D721Med (cell line): ENCODE data around the gene KCNMB1.

Source experiments
- DNase-seq: peaks from one replicate; pipeline ENCODE4 v3.0.0; 2011; ENCODE audit warnings: low spot score; ENCODE audit not compliant: insufficient read length
- FAIRE-seq: peaks from 2 replicates; lab custom pipeline; 2011; peaks lifted over from hg19 to GRCh38; lab: Jason Lieb, UNC
- TF ChIP-seq, protein P1 (sequence below): IDR thresholded peaks from 2 replicates; pipeline ENCODE4 v1.5.1; 2012; ENCODE audit warnings: mild to moderate bottlenecking, control low read depth; ENCODE audit not compliant: insufficient read depth; ENCODE audit errors: missing control alignments

KCNMB1 gene

DNA sequence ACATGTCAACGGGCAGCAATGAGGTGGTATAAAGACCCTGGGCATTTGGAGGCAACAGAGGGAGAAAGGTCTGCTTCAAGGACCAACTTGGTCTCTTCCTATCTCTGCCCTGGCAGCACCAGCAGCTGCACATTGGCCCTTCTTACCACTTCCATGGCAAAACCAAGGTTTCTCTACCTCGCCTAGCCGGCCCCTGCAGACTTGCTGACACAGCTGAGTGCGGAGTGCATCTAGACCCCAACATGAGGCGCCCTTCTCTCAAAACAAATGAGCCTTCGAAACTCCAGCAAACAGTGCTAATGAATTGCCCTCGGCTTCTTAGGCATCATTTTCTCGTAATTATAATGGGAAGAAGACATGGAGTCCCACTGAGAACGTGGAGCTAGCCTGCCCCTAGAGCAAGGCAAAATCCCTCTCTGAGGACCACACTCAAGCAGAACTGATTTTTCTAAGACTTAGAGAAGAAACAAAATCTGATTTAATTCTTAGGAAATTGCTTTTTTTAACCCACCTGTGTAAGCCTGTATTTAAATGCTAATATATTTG is 42.1 kb downstream of the KCNMB1 start:
- TF ChIP-seq, protein P1, sequence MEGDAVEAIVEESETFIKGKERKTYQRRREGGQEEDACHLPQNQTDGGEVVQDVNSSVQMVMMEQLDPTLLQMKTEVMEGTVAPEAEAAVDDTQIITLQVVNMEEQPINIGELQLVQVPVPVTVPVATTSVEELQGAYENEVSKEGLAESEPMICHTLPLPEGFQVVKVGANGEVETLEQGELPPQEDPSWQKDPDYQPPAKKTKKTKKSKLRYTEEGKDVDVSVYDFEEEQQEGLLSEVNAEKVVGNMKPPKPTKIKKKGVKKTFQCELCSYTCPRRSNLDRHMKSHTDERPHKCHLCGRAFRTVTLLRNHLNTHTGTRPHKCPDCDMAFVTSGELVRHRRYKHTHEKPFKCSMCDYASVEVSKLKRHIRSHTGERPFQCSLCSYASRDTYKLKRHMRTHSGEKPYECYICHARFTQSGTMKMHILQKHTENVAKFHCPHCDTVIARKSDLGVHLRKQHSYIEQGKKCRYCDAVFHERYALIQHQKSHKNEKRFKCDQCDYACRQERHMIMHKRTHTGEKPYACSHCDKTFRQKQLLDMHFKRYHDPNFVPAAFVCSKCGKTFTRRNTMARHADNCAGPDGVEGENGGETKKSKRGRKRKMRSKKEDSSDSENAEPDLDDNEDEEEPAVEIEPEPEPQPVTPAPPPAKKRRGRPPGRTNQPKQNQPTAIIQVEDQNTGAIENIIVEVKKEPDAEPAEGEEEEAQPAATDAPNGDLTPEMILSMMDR, result no peak
- FAIRE-seq (no peak), DNase-seq (no peak)

GRCh38 chr5:170345971-170346370 is 43.2 kb downstream of the KCNMB1 start:
- no peak for DNase-seq
- TF ChIP-seq, protein P1, result no peak
- no peak for FAIRE-seq

DNA sequence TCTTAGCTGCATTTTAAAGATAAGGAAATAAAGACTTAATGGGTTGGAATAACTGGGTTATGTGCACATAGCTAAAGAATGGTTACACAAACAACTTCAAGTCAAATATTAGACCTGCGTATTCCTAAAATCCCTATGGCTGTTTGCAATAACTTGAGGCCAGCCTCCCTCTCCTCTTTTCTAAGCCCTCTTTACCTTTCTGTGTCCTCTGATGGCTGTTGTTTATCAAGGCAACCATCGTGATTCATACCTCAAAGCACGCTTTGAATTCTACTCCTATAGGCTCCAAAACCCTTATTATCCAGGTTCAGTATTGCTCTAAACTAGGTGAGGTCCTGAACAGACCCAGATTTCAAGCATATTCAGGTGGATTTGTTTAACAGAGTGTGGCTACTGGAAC is 46.0 kb downstream of the KCNMB1 start:
- DNase-seq (no peak), FAIRE-seq (no peak)
- TF ChIP-seq, protein P1, result no peak

DNA sequence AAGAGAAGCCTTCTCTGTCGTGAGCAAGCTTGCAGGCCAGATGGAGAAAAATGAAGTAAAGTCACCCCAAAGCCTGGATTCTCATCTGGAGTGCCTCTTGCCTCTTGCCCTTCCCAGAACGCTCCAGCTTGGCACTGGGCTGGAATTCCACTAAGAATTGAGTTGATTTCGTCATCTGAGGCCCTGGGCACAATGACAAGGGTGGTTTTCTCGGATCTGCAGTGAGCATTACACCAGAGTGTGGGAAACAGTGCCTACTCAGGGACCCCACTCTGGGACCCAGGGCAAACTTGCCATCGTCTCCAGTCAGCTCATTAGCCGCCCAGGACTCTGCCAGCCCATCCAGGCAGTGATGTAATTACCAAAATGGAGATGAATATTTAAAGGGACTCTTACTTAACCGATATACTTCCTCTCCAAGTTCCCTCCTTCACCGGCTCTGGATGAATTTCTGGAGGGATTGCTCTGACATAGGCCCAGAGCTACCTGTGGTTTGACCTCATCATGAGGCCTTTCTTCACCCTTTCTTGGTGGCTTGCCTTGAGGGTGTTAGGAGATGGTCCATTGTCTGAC is 46.9 kb downstream of the KCNMB1 start:
- FAIRE-seq, result no peak
- TF ChIP-seq, protein P1, result no peak
- no peak for DNase-seq

- TF ChIP-seq, protein P1, result no peak
- FAIRE-seq (no peak), DNase-seq (no peak)
Observed at GRCh38 chr5:170341545-170341944, 47.6 kb downstream of the KCNMB1 start.

DNA sequence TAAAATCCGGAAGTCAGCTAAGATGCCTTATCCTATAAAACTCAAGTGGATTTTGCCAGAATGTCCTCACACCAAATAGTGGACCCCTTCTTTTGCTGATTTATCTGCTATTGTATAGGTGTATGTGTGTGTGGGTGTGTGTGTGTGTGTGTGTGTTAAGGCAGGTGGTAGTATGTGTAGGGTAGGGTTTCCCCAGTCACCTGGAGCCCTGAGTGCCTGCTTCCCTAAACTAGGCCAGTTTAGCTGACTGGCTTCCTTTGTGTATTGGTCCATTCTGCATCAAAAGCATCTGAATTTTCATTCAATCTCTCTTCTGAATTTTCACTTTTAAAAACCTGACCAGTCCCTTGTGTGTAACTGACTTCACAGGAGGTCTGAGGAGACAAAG is 49.4 kb downstream of the KCNMB1 start:
- no peak for DNase-seq
- FAIRE-seq, result no peak
- TF ChIP-seq, protein P1, result no peak

DNA sequence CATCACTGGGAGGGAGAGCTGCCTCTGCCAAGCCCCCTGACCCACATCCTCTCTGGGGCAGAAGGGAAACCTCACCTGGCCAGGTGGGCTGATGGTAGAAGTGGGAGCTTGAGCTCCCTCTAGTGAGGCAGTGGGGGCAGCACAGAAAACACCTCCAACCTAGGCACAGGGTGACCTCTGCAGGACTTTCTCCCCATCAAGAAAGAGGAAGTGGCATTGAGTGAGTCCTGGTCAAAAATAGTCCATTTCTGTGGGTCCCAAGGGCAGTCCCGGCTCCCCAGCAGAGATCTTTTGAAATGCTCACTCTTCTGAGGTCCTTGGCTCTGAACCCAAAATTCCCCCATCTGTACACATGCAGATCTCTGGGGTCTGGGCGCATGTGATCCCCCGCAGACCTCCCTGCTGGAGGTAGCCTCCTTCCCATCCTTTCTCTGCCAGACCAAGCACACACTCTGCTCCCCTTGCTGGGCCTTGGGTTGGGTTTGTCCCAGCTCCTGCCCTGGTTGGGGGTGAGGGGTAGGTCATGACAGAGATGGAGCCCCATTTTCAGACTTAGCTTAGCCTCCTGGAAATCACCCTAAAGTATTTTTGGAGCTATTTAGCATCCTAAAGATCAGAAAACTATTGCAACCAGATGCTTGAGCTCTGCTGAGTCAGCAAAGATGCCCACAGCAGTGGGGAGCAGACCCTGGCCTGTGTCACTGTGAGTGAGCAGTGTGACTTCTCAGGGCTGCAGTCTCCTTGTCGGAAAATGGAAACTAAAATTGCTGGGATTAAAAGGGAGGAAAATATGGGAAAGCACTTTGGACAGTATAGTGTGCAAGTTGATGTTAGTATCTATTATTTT is 50.0 kb downstream of the KCNMB1 start:
- TF ChIP-seq, protein P1, result no peak
- no peak for FAIRE-seq
- no peak for DNase-seq
